Spinal cord (tissue), 10 donors: ENCODE results near the gene PEPD. TPM values are rescaled to one million over a fixed set of nuclear protein-coding genes. Genes with fewer than 3 reads are reported as not detected.
A peak's percentile ranks its signal among the peaks of the same experiment; 100 is the strongest.

Experiments
- DNase-seq, 6 donors: peaks; one replicate each; pipeline versions ENCODE4 v3.0.0 to v3.0.0-alpha.2; 2013 to 2015; ENCODE audit warnings: low spot score in 6 of 6, low read depth in 4 of 6
- H3K27ac ChIP-seq: one replicate; pipeline ENCODE4 v1.5.1; 2013; ENCODE audit warnings: low read depth, low read length, control low read depth
- H3K27me3 ChIP-seq: one replicate; pipeline ENCODE4 v1.6.1; 2013; ENCODE audit warnings: low read length; ENCODE audit not compliant: control insufficient read depth, insufficient read depth
- H3K36me3 ChIP-seq: one replicate; pipeline ENCODE4 v1.6.1; 2013; ENCODE audit warnings: low read length; ENCODE audit not compliant: control insufficient read depth, insufficient read depth
- H3K4me1 ChIP-seq: one replicate; pipeline ENCODE4 v1.6.1; 2013; ENCODE audit warnings: low read length; ENCODE audit not compliant: control insufficient read depth, insufficient read depth
- H3K4me3 ChIP-seq: one replicate; pipeline ENCODE4 v1.5.1; 2013; ENCODE audit warnings: low read depth, low read length, control low read depth
- H3K9me3 ChIP-seq: one replicate; pipeline ENCODE4 v1.6.1; 2013; ENCODE audit warnings: low read length; ENCODE audit not compliant: control insufficient read depth, insufficient read depth
- WGBS: methylation state at CpG from one replicate; pipeline ENCODE4 v1.1.5; 2013; ENCODE audit warnings: missing lambda C conversion rate; ENCODE audit not compliant: insufficient coverage; 5-methylcytosine and 5-hydroxymethylcytosine counted together
- polyA plus RNA-seq, 2 donors: library from polyadenylated mRNA; unstranded; fragments of 120-200 nt; gene quantifications; one replicate each; pipeline ENCODE4 v1.2.1, GENCODE V29; 2013; ENCODE audit not compliant: insufficient read length in 2 of 2
- total RNA-seq, 2 donors: library from RNA; depleted of rRNA in 1 of 2; stranded (reverse); fragments of 120-200 nt in 1 of 2; fragments of >200 nt in 1 of 2; gene quantifications; one replicate each; pipeline versions ENCODE4 v1.2.3 to v1.2.4, GENCODE V29; 2013 to 2014
- donor health status: healthy.

PEPD gene
- total and polyA plus RNA-seq, 4 donors, result 30.0 to 62.6 (median 48.6) TPM

- Histone ChIP-seq H3K9me3 (no peaks in the 10 kb centered on the region), H3K27ac (no peak overlapping the region), H3K4me1 (peaks cover 55% of the 10 kb centered on the region), H3K4me3 (no peak overlapping the region), H3K27me3 (no peaks in the 10 kb centered on the region), H3K36me3 (peaks cover 47% of the 10 kb centered on the region)
- DNase-seq, result peak in 1 of 6 donors; percentile 48
- 88% methylated on average over 30 of the region's 32 CpGs for WGBS
Measured at GRCh38 chr19:33414667-33415605, 106.7 kb downstream of the PEPD start.

GRCh38 chr19:33413868-33414666, 107.5 kb downstream of the PEPD start:
- Histone ChIP-seq H3K36me3 (peaks cover 51% of the 10 kb centered on the region), H3K4me1 (peaks cover 47% of the 10 kb centered on the region), H3K27ac (no peak overlapping the region), H3K27me3 (no peaks in the 10 kb centered on the region), H3K4me3 (no peak overlapping the region), H3K9me3 (no peaks in the 10 kb centered on the region)
- WGBS, result 90% methylated on average over 18 of the region's 25 CpGs
- no peak for DNase-seq

- Histone ChIP-seq H3K27ac (no peak overlapping the region), H3K4me3 (no peak overlapping the region), H3K36me3 (peaks cover 47% of the 10 kb centered on the region), H3K9me3 (no peaks in the 10 kb centered on the region), H3K4me1 (peaks cover 40% of the 10 kb centered on the region), H3K27me3 (no peaks in the 10 kb centered on the region)
- 94% methylated on average over 9 of the region's 13 CpGs for WGBS
- no peak for DNase-seq
Measured at GRCh38 chr19:33413426-33413725, 108.2 kb downstream of the PEPD start.

- H3K4me3 ChIP-seq, result no peak overlapping the region
- no peaks in the 10 kb centered on the region for H3K27me3 ChIP-seq
- no peaks in the 10 kb centered on the region for H3K9me3 ChIP-seq
- DNase-seq, result peak in 1 of 6 donors; percentile 80
- no peak overlapping the region for H3K27ac ChIP-seq
- 76% methylated on average over 17 of the region's 18 CpGs for WGBS
- peaks cover 42% of the 10 kb centered on the region for H3K4me1 ChIP-seq
- peaks cover 51% of the 10 kb centered on the region for H3K36me3 ChIP-seq
Measured at GRCh38 chr19:33412601-33413425, 108.8 kb downstream of the PEPD start.

- Histone ChIP-seq H3K27me3 (no peaks in the 10 kb centered on the region), H3K4me3 (no peak overlapping the region), H3K9me3 (no peaks in the 10 kb centered on the region), H3K4me1 (peaks cover 38% of the 10 kb centered on the region), H3K27ac (no peak overlapping the region), H3K36me3 (peaks cover 57% of the 10 kb centered on the region)
- 94% methylated on average over 17 of the region's 20 CpGs for WGBS
- DNase-seq, result no peak
Measured at GRCh38 chr19:33411621-33412180, 109.9 kb downstream of the PEPD start.

GRCh38 chr19:33410915-33411401, 110.6 kb downstream of the PEPD start:
- H3K27ac ChIP-seq, result no peak overlapping the region
- no peak overlapping the region for H3K4me3 ChIP-seq
- no peaks in the 10 kb centered on the region for H3K27me3 ChIP-seq
- H3K4me1 ChIP-seq, result peaks cover 36% of the 10 kb centered on the region
- peaks cover 64% of the 10 kb centered on the region for H3K36me3 ChIP-seq
- no peaks in the 10 kb centered on the region for H3K9me3 ChIP-seq
- no peak for DNase-seq
- WGBS, result 77% methylated on average over 21 of the region's 21 CpGs

GRCh38 chr19:33409906-33410685, 111.5 kb downstream of the PEPD start:
- peaks cover 42% of the 10 kb centered on the region for H3K4me1 ChIP-seq

GRCh38 chr19:33408538-33409434, 112.8 kb downstream of the PEPD start:
- WGBS, result 63% methylated on average over 12 of the region's 18 CpGs
- Histone ChIP-seq H3K27ac (no peak overlapping the region), H3K9me3 (no peaks in the 10 kb centered on the region), H3K27me3 (no peaks in the 10 kb centered on the region), H3K4me1 (peaks cover 39% of the 10 kb centered on the region), H3K4me3 (no peak overlapping the region), H3K36me3 (peaks cover 65% of the 10 kb centered on the region)
- DNase-seq, result peak in 1 of 6 donors; percentile 85

More at GRCh38 chr19:33409906-33410685, 111.5 kb downstream of the PEPD start:
- H3K9me3 ChIP-seq, result no peaks in the 10 kb centered on the region
- 92% methylated on average over 27 of the region's 27 CpGs for WGBS
- DNase-seq, result no peak
- H3K27ac ChIP-seq, result no peak overlapping the region
- H3K27me3 ChIP-seq, result no peaks in the 10 kb centered on the region
- peaks cover 72% of the 10 kb centered on the region for H3K36me3 ChIP-seq
- no peak overlapping the region for H3K4me3 ChIP-seq
